Neural progenitor cell (in vitro differentiated cells): ENCODE results near the gene ZSCAN30.

ENCODE experiments used
- EZH2 ChIP-seq: fragments of 200-600 bp; sonication (generic); IDR thresholded peaks from 2 replicates; pipeline ENCODE4 v1.6.1; 2017; ENCODE audit warnings: antibody characterized with exemption, mild to moderate bottlenecking, moderate library complexity
- EZH2phosphoT487 ChIP-seq: fragments of 200-600 bp; sonication (generic); IDR thresholded peaks from 2 replicates; pipeline ENCODE4 v1.6.1; 2017; ENCODE audit warnings: antibody characterized with exemption
- TF ChIP-seq, protein P1 (sequence below): fragments of 200-600 bp; sonication (generic); IDR thresholded peaks from 2 replicates; pipeline ENCODE4 v1.5.1; 2017; ENCODE audit warnings: antibody characterized with exemption, mild to moderate bottlenecking

GRCh38 chr18:35337286-35337685 lies 47.3 kb upstream of the ZSCAN30 start:
- TF ChIP-seq, protein P1, sequence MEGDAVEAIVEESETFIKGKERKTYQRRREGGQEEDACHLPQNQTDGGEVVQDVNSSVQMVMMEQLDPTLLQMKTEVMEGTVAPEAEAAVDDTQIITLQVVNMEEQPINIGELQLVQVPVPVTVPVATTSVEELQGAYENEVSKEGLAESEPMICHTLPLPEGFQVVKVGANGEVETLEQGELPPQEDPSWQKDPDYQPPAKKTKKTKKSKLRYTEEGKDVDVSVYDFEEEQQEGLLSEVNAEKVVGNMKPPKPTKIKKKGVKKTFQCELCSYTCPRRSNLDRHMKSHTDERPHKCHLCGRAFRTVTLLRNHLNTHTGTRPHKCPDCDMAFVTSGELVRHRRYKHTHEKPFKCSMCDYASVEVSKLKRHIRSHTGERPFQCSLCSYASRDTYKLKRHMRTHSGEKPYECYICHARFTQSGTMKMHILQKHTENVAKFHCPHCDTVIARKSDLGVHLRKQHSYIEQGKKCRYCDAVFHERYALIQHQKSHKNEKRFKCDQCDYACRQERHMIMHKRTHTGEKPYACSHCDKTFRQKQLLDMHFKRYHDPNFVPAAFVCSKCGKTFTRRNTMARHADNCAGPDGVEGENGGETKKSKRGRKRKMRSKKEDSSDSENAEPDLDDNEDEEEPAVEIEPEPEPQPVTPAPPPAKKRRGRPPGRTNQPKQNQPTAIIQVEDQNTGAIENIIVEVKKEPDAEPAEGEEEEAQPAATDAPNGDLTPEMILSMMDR, result no peak
- TF ChIP-seq EZH2 (no peak), EZH2phosphoT487 (no peak)
